Renal pelvis (tissue), 4 donors: ENCODE measurements around the gene KASH5. TPM values are rescaled to one million over a fixed set of nuclear protein-coding genes. Genes with fewer than 3 reads are reported as not detected.
"Not testable (repeated sequence)": the region's sequence is repeated elsewhere in the genome, so short reads cannot be mapped to it uniquely, and the experiment has no call there.

Source experiments
- DNase-seq: peaks from one replicate; pipeline ENCODE4 v3.0.0-alpha.2; 2013
- polyA plus RNA-seq, 3 donors: library from polyadenylated mRNA; unstranded; fragments of 120-200 nt; gene quantifications; one replicate each; pipeline ENCODE4 v1.2.1, GENCODE V29; 2013; ENCODE audit not compliant: insufficient read length in 3 of 3

The KASH5 gene
- polyA plus RNA-seq, 3 donors: 0.10 to 0.34 TPM; not detected in 1

DNA sequence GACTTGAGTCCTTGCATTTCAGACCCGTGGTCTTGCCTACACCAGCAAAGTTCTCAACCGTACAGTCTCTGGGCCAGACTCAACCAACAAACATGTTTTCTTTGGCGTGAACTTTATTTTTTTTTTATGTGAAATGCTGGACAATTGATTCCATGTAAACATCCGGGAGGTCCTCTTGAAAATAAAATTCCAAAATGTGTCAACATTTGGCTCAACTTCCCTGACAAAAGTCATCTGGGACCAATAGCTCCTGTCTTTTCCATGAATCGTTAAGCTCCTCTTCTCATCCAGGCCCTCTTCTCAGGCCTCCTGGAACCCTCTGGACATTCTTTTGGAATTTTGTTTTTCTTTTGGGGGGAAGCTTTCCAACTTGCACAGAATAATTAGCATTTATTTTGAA, 67.7 kb downstream of the KASH5 start:
- no peak for DNase-seq

DNA sequence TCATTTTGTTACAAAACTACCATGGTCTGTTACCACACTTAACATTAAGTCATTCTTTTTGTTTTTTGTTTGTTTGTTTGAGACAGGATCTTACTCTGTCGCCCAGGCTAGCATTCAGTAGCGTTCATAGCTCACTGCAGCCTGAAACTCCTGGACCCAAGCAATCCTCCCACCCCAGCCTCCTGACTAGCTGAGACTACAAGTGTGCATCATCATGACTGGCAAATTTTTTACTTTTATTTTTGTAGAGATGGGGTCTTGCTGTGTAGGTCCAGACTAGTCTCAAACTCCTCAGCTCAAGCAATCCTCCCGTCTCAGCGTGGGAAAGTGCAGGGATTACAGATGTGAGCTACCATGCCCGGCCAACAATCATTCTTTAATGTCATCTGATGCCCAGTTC, 68.3 kb downstream of the KASH5 start:
- DNase-seq: no peak

DNA sequence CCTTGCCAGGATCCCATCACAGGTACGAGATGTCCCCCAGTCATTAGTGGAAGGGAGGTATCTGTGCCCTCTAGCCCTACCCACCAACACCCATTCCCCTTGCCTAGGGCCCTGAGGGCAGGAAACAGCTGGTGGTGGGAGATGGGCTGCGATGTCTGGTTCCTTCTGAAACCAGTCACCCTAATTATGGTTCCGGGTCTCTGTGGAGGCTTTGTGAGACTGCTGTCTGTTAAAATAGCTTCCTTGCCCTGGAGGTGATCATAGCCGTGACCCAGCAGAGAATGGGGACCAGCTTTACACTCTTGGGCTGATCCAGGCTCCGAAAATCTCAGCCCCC, 70.5 kb downstream of the KASH5 start:
- DNase-seq: no peak

DNA sequence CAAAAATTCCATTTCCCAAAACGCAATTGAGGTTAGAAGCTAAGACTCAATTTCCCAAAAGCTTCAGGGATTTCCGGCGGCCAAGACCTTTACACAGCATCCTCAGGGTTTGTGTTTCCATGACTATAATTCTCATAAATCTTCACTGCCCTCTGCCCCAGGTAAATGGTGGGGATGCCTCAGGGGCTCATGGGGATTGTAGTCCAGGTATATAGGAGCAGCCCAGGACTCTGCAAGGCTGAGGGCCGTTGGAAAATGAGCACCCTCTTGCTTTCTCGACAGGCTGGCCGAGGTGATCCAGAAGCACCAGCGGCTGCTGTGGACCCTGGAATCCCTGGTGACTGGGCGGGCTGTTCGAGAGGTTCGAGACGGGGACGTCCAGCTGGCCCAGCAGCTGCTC, 71.3 kb downstream of the KASH5 start:
- DNase-seq: no peak

DNA sequence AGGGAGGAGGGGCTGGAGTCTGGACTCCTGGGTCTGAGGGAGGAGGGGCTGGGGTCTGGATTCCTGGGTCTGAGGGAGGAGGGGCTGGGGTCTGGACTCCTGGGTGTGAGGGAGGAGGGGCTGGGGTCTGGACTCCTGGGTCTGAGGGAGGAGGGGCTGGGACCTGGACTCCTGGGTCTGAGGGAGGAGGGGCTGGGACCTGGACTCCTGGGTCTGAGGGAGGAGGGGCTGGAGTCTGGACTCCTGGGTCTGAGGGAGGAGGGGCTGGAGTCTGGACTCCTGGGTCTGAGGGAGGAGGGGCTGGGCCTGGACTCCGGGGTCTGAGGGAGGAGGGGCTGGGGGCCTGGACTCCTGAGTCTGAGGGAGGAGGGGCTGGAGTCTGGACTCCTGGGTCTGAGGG, 73.1 kb downstream of the KASH5 start:
- DNase-seq: not testable (repeated sequence)

DNA sequence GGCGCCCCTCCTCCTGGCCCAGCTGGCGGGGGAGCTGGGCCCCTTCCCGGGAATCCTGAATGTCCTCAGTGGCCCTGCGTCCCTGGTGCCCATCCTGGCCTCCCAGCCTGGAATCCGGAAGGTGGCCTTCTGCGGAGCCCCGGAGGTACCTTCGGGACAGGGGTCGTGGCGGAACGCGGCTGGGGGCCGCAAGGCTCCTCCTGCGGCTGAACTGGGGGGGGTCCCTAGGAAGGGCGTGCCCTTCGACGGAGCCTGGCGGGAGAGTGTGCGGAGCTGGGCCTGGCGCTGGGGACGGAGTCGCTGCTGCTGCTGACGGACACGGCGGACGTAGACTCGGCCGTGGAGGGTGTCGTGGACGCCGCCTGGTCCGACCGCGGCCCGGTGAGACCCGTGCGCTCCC, 73.6 kb downstream of the KASH5 start:
- no peak for DNase-seq

DNA sequence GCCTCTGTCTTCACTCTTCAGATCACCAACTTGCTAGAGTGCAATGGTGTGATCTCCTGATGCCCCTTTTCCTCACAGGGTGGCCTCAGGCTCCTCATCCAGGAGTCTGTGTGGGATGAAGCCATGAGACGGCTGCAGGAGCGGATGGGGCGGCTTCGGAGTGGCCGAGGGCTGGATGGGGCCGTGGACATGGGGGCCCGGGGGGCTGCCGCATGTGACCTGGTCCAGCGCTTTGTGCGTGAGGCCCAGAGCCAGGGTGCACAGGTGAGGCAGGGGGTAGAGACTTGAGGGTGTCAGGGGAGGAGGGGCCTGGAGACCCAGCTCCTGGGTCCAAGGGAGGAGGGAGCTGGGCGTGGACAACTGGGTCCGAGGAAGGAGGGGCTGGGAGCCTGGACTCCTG, 74.4 kb downstream of the KASH5 start:
- DNase-seq: no peak

DNA sequence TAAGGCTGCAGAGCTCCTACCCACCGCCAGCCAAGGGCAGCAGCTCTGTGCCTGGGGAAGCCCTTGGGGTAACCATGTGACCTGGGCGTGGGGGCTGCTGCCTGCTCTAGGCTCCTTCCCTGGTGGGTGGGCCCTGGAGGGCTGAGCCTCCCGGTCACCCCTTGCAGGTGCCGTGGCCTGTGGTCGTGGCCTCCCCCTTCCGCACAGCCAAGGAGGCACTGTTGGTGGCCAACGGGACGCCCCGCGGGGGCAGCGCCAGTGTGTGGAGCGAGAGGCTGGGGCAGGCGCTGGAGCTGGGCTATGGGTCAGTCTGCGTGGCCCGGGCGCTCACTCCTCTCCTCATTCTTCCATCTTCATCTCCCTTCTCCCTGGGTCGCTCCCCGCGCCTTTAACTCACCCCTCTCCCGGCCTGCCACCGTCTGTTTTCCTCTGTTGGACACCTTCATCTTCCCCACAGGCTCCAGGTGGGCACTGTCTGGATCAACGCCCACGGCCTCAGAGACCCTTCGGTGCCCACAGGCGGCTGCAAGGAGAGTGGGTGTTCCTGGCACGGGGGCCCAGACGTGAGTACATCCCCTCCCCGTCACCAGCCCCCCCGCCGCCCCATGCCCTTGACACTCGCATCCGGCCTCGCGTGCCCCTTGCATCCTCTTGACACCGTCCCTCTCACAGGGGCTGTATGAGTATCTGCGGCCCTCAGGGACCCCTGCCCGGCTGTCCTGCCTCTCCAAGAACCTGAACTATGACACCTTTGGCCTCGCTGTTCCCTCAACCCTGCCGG, 76.1 kb downstream of the KASH5 start:
- DNase-seq: no peak

DNA sequence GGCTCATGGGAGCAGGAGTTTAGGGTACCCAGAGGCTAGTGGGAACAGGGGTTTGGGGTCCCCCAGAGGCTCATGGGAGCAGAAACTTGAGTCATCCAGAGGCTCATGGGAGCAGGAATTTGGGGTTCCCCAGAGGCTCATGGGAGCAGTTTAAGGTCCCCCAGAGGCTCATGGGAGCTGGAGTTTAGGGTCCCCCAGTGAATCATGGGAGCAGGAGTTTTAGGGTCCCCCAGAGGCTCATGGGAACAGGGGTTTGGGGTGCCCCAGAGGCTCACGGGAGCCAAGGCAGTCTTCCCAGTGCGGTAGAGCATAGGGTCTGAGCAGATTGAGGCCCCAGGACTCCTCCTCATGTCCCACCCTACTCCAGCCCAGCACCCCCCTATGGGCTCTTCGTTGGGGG, 77.3 kb downstream of the KASH5 start:
- no peak for DNase-seq

Other genes with a start within 250 kb of the KASH5 start
- 10 to 100 TPM; 24.8 to 36.4 (median 33.1) TPM for gene HRC, start 232.9 kb upstream of the KASH5 start, polyA plus RNA-seq
- gene TRPM4, start 230.5 kb upstream of the KASH5 start, polyA plus RNA-seq: 10 to 100 TPM; 29.4 to 62.7 (median 39.0) TPM
- gene SLC6A16, start 63.1 kb upstream of the KASH5 start, polyA plus RNA-seq: 1 to 10 TPM; 2.3 to 5.7 (median 4.6) TPM
- gene CD37, start 52.8 kb upstream of the KASH5 start, polyA plus RNA-seq: 10 to 100 TPM; 26.6 to 38.2 (median 36.4) TPM
- 100 to 1,000 TPM in 2 of 3 donors, 10 to 100 TPM in 1; 89.0 to 114 (median 109) TPM for gene TEAD2, start 25.8 kb upstream of the KASH5 start, polyA plus RNA-seq
- gene DKKL1, start 24.4 kb upstream of the KASH5 start, polyA plus RNA-seq: 1 to 10 TPM; 4.2 to 6.7 (median 5.8) TPM
- not detected for gene PTH2, start 35.2 kb downstream of the KASH5 start, polyA plus RNA-seq
- not detected for gene GFY, start 37.1 kb downstream of the KASH5 start, polyA plus RNA-seq
- under 1 TPM; 0.28 to 0.62 (median 0.55) TPM for gene SLC17A7, start 53.3 kb downstream of the KASH5 start, polyA plus RNA-seq
- 100 to 1,000 TPM in 1 of 3 donors, 10 to 100 TPM in 2; 92.0 to 101 (median 99.4) TPM for gene PIH1D1, start 63.6 kb downstream of the KASH5 start, polyA plus RNA-seq
- 10 to 100 TPM; 19.2 to 33.0 (median 26.3) TPM for gene ALDH16A1, start 65.0 kb downstream of the KASH5 start, polyA plus RNA-seq
- 1 to 10 TPM; 3.1 to 5.1 (median 5.1) TPM for gene FLT3LG, start 86.0 kb downstream of the KASH5 start, polyA plus RNA-seq
- 1,000 to 10,000 TPM; 2,758 to 3,345 (median 3,013) TPM for gene RPL13A, start 99.4 kb downstream of the KASH5 start, polyA plus RNA-seq
- gene RPS11, start 108.2 kb downstream of the KASH5 start, polyA plus RNA-seq: 1,000 to 10,000 TPM; 2,501 to 3,013 (median 2,811) TPM
- gene FCGRT, start 124.4 kb downstream of the KASH5 start, polyA plus RNA-seq: 100 to 1,000 TPM; 291 to 328 (median 294) TPM
- gene RCN3, start 139.8 kb downstream of the KASH5 start, polyA plus RNA-seq: 10 to 100 TPM; 21.3 to 22.4 (median 21.7) TPM
- 10 to 100 TPM; 69.3 to 81.1 (median 79.5) TPM for gene NOSIP, start 192.3 kb downstream of the KASH5 start, polyA plus RNA-seq
- 1 to 10 TPM; 6.5 to 8.2 (median 7.7) TPM for gene PRRG2, start 193.1 kb downstream of the KASH5 start, polyA plus RNA-seq
- gene PRR12, start 202.9 kb downstream of the KASH5 start, polyA plus RNA-seq: 10 to 100 TPM; 24.2 to 34.2 (median 29.2) TPM